DND-41 (cell line): ENCODE measurements around the gene ZNF277.

ENCODE experiments used
- ATAC-seq: fragments of 200-7000 bp; cut with Tn5 transposase; 3 replicates; pipeline ENCODE4 v1.9.1; 2021; ENCODE audit warnings: low read depth; ENCODE audit not compliant: insufficient read depth
- DNase-seq: peaks from one replicate; pipeline ENCODE4 v3.0.0-alpha.2; 2020
- H2AFZ ChIP-seq: 2 replicates; pipeline ENCODE4 v1.6.0; 2012; ENCODE audit warnings: low read depth, low read length
- H3K27ac ChIP-seq: 2 replicates; pipeline ENCODE4 v1.5.1; 2012; ENCODE audit warnings: low read length, inconsistent platforms
- H3K27me3 ChIP-seq: fragments of 200-600 bp; sonication (generic); 2 replicates; pipeline ENCODE4 v1.6.0; 2012; ENCODE audit warnings: low read length, mild to moderate bottlenecking, inconsistent platforms; ENCODE audit not compliant: insufficient read depth, poor library complexity
- H3K36me3 ChIP-seq: 2 replicates; pipeline ENCODE4 v1.5.1; 2012; ENCODE audit warnings: low read length, inconsistent platforms; ENCODE audit not compliant: insufficient read depth
- H3K4me1 ChIP-seq: 2 replicates; pipeline ENCODE4 v1.5.1; 2012; ENCODE audit warnings: mild to moderate bottlenecking, low read length; ENCODE audit not compliant: insufficient read depth
- H3K4me2 ChIP-seq: 2 replicates; pipeline ENCODE4 v1.6.0; 2012; ENCODE audit warnings: mild to moderate bottlenecking, moderate library complexity, low read length, inconsistent platforms; ENCODE audit not compliant: insufficient read depth
- H3K4me3 ChIP-seq, 2 experiments: fragments of 200-600 bp in 1 of 2; shearing (Covaris generic) in 1 of 2; 2 replicates each; pipeline ENCODE4 v1.5.1; 2012 to 2016; ENCODE audit warnings: inconsistent platforms in 2 of 2, low read length in 2 of 2, mild to moderate bottlenecking in 2 of 2, low read depth in 1 of 2, moderate library complexity in 1 of 2
- H3K79me2 ChIP-seq: 2 replicates; pipeline ENCODE4 v1.6.0; 2012; ENCODE audit warnings: low read length, inconsistent platforms; ENCODE audit not compliant: insufficient read depth
- H3K9ac ChIP-seq: 2 replicates; pipeline ENCODE4 v1.6.0; 2012; ENCODE audit warnings: low read depth, mild to moderate bottlenecking, inconsistent platforms, low read length, moderate library complexity
- H3K9me3 ChIP-seq: 2 replicates; pipeline ENCODE4 v1.5.1; 2012; ENCODE audit warnings: low read length, moderate library complexity, mild to moderate bottlenecking, inconsistent platforms; ENCODE audit not compliant: insufficient read depth, severe bottlenecking
- H4K20me1 ChIP-seq: 2 replicates; pipeline ENCODE4 v1.6.0; 2012; ENCODE audit warnings: low read length; ENCODE audit not compliant: insufficient read depth
- CTCF ChIP-seq: IDR thresholded peaks from 2 replicates; pipeline ENCODE4 v1.5.1; 2012; ENCODE audit warnings: borderline replicate concordance, low read length, moderate library complexity, mild to moderate bottlenecking; ENCODE audit not compliant: poor library complexity, severe bottlenecking; ENCODE audit errors: extremely low read depth
- EZH2 ChIP-seq: IDR thresholded peaks from 3 replicates; pipeline ENCODE4 v1.6.1; 2012; ENCODE audit warnings: borderline replicate concordance, low read depth, mild to moderate bottlenecking, moderate library complexity, low read length, inconsistent platforms; ENCODE audit not compliant: severe bottlenecking

Gene ZNF277

DNA sequence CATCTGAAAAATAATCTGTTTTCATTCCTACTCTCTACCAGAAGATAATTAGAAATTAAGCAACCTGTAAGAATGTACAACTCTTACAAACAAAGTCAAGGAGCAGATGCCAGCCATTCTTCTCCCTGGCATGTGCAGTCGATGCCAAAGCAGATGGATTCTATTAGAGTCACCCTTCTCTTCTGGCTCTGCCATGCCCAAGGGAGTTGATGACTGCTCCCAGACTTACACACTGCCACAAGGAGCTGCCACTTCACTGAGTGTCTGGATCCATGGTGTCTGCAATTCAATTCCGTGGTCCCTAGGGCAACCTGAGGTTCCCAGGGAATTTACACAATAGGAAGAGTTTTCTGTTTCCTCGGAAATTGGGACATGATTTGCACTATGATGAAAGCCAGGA, 154.7 kb downstream of the ZNF277 start:
- DNase-seq (no peak), ATAC-seq (no peak)
- TF ChIP-seq EZH2 (no peak), CTCF (no peak)
- H2AFZ ChIP-seq, result no peak overlapping the region
- no peaks in the 10 kb centered on the region for H3K36me3 ChIP-seq
- no peak overlapping the region for H3K4me2 ChIP-seq
- no peak overlapping the region for H3K4me3 ChIP-seq
- no peaks in the 10 kb centered on the region for H4K20me1 ChIP-seq
- H3K27me3 ChIP-seq, result no peaks in the 10 kb centered on the region
- H3K9me3 ChIP-seq, result no peaks in the 10 kb centered on the region
- H3K9ac ChIP-seq, result no peak overlapping the region
- no peaks in the 10 kb centered on the region for H3K79me2 ChIP-seq
- no peaks in the 10 kb centered on the region for H3K4me1 ChIP-seq
- H3K27ac ChIP-seq, result no peak overlapping the region

DNA sequence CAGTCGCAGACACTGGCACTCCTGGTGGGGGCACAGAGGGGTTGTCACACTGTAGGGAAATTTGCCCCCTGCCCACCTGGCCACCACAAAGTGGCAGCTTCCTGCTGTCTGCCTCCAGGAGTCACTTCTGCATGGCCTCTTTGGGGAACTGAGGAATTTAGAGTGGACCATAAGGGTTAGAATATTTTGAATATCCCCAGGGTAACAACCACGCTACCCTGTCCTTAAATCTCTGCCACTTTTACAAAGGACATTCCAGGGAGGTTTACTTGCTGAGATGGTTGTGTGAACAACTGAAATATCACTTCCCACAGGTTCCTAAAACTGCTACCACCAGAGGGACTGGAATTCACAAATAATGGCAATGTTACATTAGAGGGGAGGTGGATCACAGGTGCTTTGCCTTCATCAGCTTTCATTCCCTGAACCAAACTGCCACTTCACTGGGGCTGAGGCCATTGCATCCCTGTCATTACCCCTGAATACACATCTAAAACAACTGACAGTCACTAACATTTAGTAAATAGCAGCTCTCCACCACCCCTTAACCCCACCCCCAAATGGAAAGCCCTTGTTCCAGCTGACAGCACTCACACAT, 155.7 kb downstream of the ZNF277 start:
- Histone ChIP-seq H3K27ac (no peak overlapping the region), H3K9ac (no peak overlapping the region), H3K27me3 (no peaks in the 10 kb centered on the region), H3K9me3 (no peaks in the 10 kb centered on the region), H3K4me2 (no peak overlapping the region), H3K36me3 (no peaks in the 10 kb centered on the region), H3K79me2 (no peaks in the 10 kb centered on the region), H3K4me3 (no peak overlapping the region), H2AFZ (no peak overlapping the region), H4K20me1 (no peaks in the 10 kb centered on the region), H3K4me1 (no peaks in the 10 kb centered on the region)
- DNase-seq (no peak), ATAC-seq (no peak)
- TF ChIP-seq EZH2 (no peak), CTCF (no peak)

- Histone ChIP-seq H3K4me2 (no peak overlapping the region), H3K27me3 (no peaks in the 10 kb centered on the region), H3K4me3 (no peak overlapping the region), H3K9me3 (no peaks in the 10 kb centered on the region), H3K79me2 (no peaks in the 10 kb centered on the region), H3K36me3 (no peaks in the 10 kb centered on the region), H4K20me1 (no peaks in the 10 kb centered on the region), H3K27ac (no peak overlapping the region), H3K4me1 (no peaks in the 10 kb centered on the region), H2AFZ (no peak overlapping the region), H3K9ac (no peak overlapping the region)
- TF ChIP-seq EZH2 (no peak), CTCF (no peak)
- DNase-seq (no peak), ATAC-seq (no peak)
Measured at GRCh38 chr7:112362731-112363131, 156.2 kb downstream of the ZNF277 start.

DNA sequence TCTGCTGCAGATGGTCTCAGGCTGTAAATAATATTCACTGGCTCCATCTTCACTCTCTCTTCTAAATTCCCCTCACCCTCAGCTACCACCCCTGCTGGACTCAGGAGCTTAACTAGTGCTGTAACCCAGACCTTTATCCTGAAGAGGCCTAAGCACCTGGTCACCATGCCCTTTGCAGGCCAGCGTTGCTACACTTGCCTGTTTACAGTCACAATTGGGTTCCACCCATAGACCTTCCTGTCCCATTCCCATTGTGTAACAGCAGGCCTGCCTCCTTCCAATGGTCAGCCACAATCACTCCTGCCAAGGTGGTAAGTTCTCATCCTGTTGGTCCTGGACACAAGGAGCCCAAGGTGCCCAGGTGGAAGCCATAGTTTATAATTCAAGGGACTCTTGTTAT, 157.9 kb downstream of the ZNF277 start:
- no peaks in the 10 kb centered on the region for H4K20me1 ChIP-seq
- no peak for DNase-seq
- no peak overlapping the region for H2AFZ ChIP-seq
- ATAC-seq, result no peak
- H3K27me3 ChIP-seq, result no peaks in the 10 kb centered on the region
- H3K9me3 ChIP-seq, result no peaks in the 10 kb centered on the region
- no peak for TF ChIP-seq CTCF
- no peak for TF ChIP-seq EZH2
- no peak overlapping the region for H3K4me3 ChIP-seq
- H3K9ac ChIP-seq, result no peak overlapping the region
- no peaks in the 10 kb centered on the region for H3K4me1 ChIP-seq
- no peak overlapping the region for H3K27ac ChIP-seq
- no peaks in the 10 kb centered on the region for H3K36me3 ChIP-seq
- H3K4me2 ChIP-seq, result no peak overlapping the region
- no peaks in the 10 kb centered on the region for H3K79me2 ChIP-seq
